ENCODE measurements around the gene ESD.

Gene ESD, protein sequence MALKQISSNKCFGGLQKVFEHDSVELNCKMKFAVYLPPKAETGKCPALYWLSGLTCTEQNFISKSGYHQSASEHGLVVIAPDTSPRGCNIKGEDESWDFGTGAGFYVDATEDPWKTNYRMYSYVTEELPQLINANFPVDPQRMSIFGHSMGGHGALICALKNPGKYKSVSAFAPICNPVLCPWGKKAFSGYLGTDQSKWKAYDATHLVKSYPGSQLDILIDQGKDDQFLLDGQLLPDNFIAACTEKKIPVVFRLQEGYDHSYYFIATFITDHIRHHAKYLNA

GRCh38 chr13:46796515-46797474 is at the start of gene ESD:
TSS of gene ESD (minus strand) at chr13:46797161. CDS start at chr13:46791413, 5,748 bp downstream.
- peak; percentile 38 for DNase-seq (ENCODE audit: low read depth, low spot score)
- ChIA-PET CTCF (no interaction called here), POLR2A (interaction anchor here (0.6 kb wide), 1 partner anchor 1122 kb away, joined by 3 read pairs; no protein-coding TSS in a partner anchor)
- peak within 1 kb of the TSS; percentile 90 for H3K4me3 ChIP-seq (ENCODE audit: low read depth, low read length)
- TF ChIP-seq CTCF (IDR thresholded peaks at IDR 0.05; ENCODE audit: insufficient read depth, low read length, missing control alignments) = no peak

DNA sequence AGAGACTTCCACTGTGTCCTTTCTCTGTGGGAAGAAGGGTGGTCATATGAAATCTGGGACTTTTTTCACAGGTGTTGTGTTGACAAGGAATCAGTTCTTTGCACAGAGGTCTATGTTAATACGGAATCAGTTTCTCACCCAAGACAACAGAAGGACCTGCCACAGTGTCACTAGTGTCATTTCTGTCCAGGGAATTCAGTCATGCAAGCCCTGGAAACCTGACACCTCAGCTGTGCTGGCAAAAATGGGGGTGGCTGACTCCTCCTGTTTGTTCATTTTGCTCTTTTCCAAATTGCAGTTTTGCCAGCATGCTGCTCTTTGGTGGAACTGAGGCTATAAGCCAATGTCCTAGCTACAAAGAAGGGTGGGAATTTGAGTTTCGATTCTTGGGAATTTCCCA is 49.8 kb upstream of the ESD start:
- H3K4me3 ChIP-seq (ENCODE audit: low read depth, low read length) = no peak overlapping the region
- no peak for TF ChIP-seq CTCF (IDR thresholded peaks at IDR 0.05; ENCODE audit: insufficient read depth, low read length, missing control alignments)
- no peak for DNase-seq (ENCODE audit: low read depth, low spot score)
- CTCF ChIA-PET = interaction anchor here (4.3 kb wide), 1 partner anchor 15 kb away, joined by 18 read pairs; no protein-coding TSS in a partner anchor
- POLR2A ChIA-PET = no interaction called here

- no peak for DNase-seq (ENCODE audit: low read depth, low spot score)
- ChIA-PET POLR2A (no interaction called here), CTCF (interaction anchor here (1.4 to 1.5 kb wide), 2 partner anchors 13 to 14 kb away, joined by 5 to 6 read pairs; no protein-coding TSS in a partner anchor)
- H3K4me3 ChIP-seq (ENCODE audit: low read depth, low read length) = no peak overlapping the region
- TF ChIP-seq CTCF (IDR thresholded peaks at IDR 0.05; ENCODE audit: insufficient read depth, low read length, missing control alignments) = no peak
Observed at GRCh38 chr13:46845146-46845545, 48.2 kb upstream of the ESD start.

DNA sequence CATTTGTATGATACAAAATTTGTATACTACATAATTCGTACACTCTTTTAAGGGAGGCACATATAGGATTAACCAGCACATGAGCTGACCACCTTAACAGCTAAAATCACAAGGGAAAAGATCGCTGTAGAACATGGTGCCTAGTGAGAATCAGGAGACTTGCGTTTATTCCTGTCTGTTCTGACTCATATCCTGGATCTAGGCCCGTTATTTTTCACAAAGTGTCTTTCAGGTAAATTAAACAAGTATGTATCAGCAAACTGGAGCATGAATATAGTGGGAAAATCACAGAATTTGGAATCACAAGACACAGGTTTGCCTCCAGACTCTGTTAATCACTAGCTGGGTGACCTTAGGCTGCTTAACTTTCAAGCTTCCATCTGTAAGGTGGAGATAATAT is 47.5 kb upstream of the ESD start:
- DNase-seq (ENCODE audit: low read depth, low spot score) = no peak
- no peak for TF ChIP-seq CTCF (IDR thresholded peaks at IDR 0.05; ENCODE audit: insufficient read depth, low read length, missing control alignments)
- CTCF ChIA-PET = interaction anchor here (0.6 to 1.5 kb wide), 4 partner anchors 9 to 130 kb away, joined by 3 to 6 read pairs (median 4); no protein-coding TSS in a partner anchor
- POLR2A ChIA-PET = no interaction called here
- H3K4me3 ChIP-seq (ENCODE audit: low read depth, low read length) = no peak overlapping the region

DNA sequence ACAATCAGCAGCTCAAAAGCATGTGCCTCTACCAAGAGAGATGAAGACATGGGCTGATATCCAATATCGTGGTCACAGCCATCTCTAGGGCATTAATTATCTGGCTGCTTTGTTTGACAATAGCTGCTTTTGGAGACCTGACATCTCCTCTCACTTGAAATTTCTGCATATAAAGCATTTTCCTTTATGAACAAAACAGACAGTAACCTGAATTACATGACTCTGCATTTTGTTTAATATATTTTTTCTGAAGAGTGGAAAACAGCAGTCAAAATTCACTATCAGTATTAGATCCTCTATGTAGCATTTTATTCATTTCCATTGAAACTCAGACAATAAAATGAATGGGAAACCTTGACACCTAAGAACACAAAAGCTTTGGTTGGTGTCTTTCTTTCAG is 42.4 kb upstream of the ESD start:
- ChIA-PET CTCF (interaction anchor here (1.0 to 1.5 kb wide), 2 partner anchors 9 to 934 kb away, joined by 3 to 4 read pairs; no protein-coding TSS in a partner anchor), POLR2A (no interaction called here)
- no peak for TF ChIP-seq CTCF (IDR thresholded peaks at IDR 0.05; ENCODE audit: insufficient read depth, low read length, missing control alignments)
- no peak for DNase-seq (ENCODE audit: low read depth, low spot score)
- no peak overlapping the region for H3K4me3 ChIP-seq (ENCODE audit: low read depth, low read length)

- ChIA-PET POLR2A (no interaction called here), CTCF (interaction anchor here (0.7 to 2.8 kb wide), 4 partner anchors 10 to 941 kb away, joined by 3 to 10 read pairs (median 3); no protein-coding TSS in a partner anchor)
- no peak for TF ChIP-seq CTCF (IDR thresholded peaks at IDR 0.05; ENCODE audit: insufficient read depth, low read length, missing control alignments)
- H3K4me3 ChIP-seq (ENCODE audit: low read depth, low read length) = no peak overlapping the region
- no peak for DNase-seq (ENCODE audit: low read depth, low spot score)
Observed at GRCh38 chr13:46834657-46835056, 37.7 kb upstream of the ESD start.

Data from AG04449 (cell line).